Hepatocyte (in vitro differentiated cells): ENCODE results near the gene TAT.

Experiments
- CTCF ChIP-seq: fragments of 200-600 bp; sonication (generic); IDR thresholded peaks from 2 replicates; pipeline ENCODE4 v1.5.1; 2016; ENCODE audit warnings: antibody characterized with exemption, mild to moderate bottlenecking; ENCODE audit not compliant: poor library complexity
- EZH2 ChIP-seq: fragments of 200-600 bp; sonication (generic); IDR thresholded peaks from 2 replicates; pipeline ENCODE4 v1.6.1; 2016; ENCODE audit warnings: antibody characterized with exemption, mild to moderate bottlenecking, borderline replicate concordance
- EZH2phosphoT487 ChIP-seq: fragments of 200-600 bp; sonication (generic); IDR thresholded peaks from one replicate; pipeline ENCODE4 v1.6.1; 2018; ENCODE audit warnings: antibody characterized with exemption, mild to moderate bottlenecking, low read depth, moderate library complexity; ENCODE audit not compliant: unreplicated experiment, severe bottlenecking

GRCh38 chr16:71570144-71570543 is 6.7 kb downstream of the TAT start:
- TF ChIP-seq CTCF (no peak), EZH2 (no peak), EZH2phosphoT487 (no peak)
